DND-41 (cell line): ENCODE results near the gene CPT1C.

Experiments
- CTCF ChIP-seq: IDR thresholded peaks from 2 replicates; pipeline ENCODE4 v1.5.1; 2012; ENCODE audit warnings: borderline replicate concordance, low read length, moderate library complexity, mild to moderate bottlenecking; ENCODE audit not compliant: poor library complexity, severe bottlenecking; ENCODE audit errors: extremely low read depth
- EZH2 ChIP-seq: IDR thresholded peaks from 3 replicates; pipeline ENCODE4 v1.6.1; 2012; ENCODE audit warnings: borderline replicate concordance, low read depth, mild to moderate bottlenecking, moderate library complexity, low read length, inconsistent platforms; ENCODE audit not compliant: severe bottlenecking

- no peak for TF ChIP-seq CTCF
- TF ChIP-seq EZH2: no peak
These were observed 32.8 kb upstream of the CPT1C start for GRCh38 chr19:49658139-49658517.
